GM18498 (cell line): ENCODE data around the gene LIN37.
"Not testable (repeated sequence)": the region's sequence is repeated elsewhere in the genome, so short reads cannot be mapped to it uniquely, and the experiment has no call there.

Source experiments
- ATAC-seq: cut with Tn5 transposase; IDR thresholded peaks from one replicate; pipeline ENCODE4 v1.9.1; 2021; ENCODE audit warnings: mild to moderate bottlenecking, moderate library complexity; ENCODE audit not compliant: unreplicated experiment

Gene LIN37

GRCh38 chr19:35772362-35772761, 24.0 kb downstream of the LIN37 start:
- ATAC-seq, result not testable (repeated sequence)

GRCh38 chr19:35773020-35773806, 24.8 kb downstream of the LIN37 start:
- no peak for ATAC-seq

GRCh38 chr19:35774274-35775045, 26.1 kb downstream of the LIN37 start:
- ATAC-seq, result no peak

- ATAC-seq, result no peak
Observed at GRCh38 chr19:35775046-35775297, 26.6 kb downstream of the LIN37 start.

- ATAC-seq, result peak; percentile 95
Observed at GRCh38 chr19:35775298-35776101, 27.1 kb downstream of the LIN37 start, which contains the start of gene ARHGAP33. Gene ARHGAP33 (plus strand): TSS chr19:35775564. CDS start chr19:35775659, 95 bp downstream.

GRCh38 chr19:35776102-35776788, 27.9 kb downstream of the LIN37 start:
- no peak for ATAC-seq

GRCh38 chr19:35777086-35777841, 28.9 kb downstream of the LIN37 start:
- ATAC-seq, result no peak

GRCh38 chr19:35777961-35778360, 29.6 kb downstream of the LIN37 start:
- no peak for ATAC-seq

GRCh38 chr19:35779033-35779432, 30.7 kb downstream of the LIN37 start:
- ATAC-seq, result no peak

- no peak for ATAC-seq
Observed at GRCh38 chr19:35780058-35780457, 31.7 kb downstream of the LIN37 start.

- ATAC-seq, result no peak
Observed at GRCh38 chr19:35780717-35781116, 32.3 kb downstream of the LIN37 start.

- no peak for ATAC-seq
Observed at GRCh38 chr19:35781650-35782049, 33.3 kb downstream of the LIN37 start.

GRCh38 chr19:35782589-35782988, 34.2 kb downstream of the LIN37 start:
- no peak for ATAC-seq

GRCh38 chr19:35783469-35784434, 35.4 kb downstream of the LIN37 start:
- no peak for ATAC-seq

GRCh38 chr19:35784503-35785338, 36.3 kb downstream of the LIN37 start:
- ATAC-seq, result no peak

GRCh38 chr19:35785339-35785627, 36.9 kb downstream of the LIN37 start:
- ATAC-seq, result no peak

GRCh38 chr19:35786299-35787160, 38.2 kb downstream of the LIN37 start:
- no peak for ATAC-seq
